GM12864 (cell line): Measurements from ENCODE around the gene DTYMK.

ENCODE experiments used
- DNase-seq: peaks from one replicate; pipeline ENCODE4 v3.0.0-alpha.2; 2011; ENCODE audit warnings: low read depth
- H3K4me3 ChIP-seq: 2 replicates; pipeline ENCODE4 v1.5.1; 2011; ENCODE audit warnings: mild to moderate bottlenecking, low read depth, low read length, control low read depth
- TF ChIP-seq, protein P1 (sequence below): IDR thresholded peaks from 2 replicates; pipeline ENCODE4 v1.5.1; 2011; ENCODE audit warnings: low read depth, mild to moderate bottlenecking, moderate library complexity, low read length, control low read depth, inconsistent platforms; ENCODE audit errors: missing control alignments

DTYMK gene

DNA sequence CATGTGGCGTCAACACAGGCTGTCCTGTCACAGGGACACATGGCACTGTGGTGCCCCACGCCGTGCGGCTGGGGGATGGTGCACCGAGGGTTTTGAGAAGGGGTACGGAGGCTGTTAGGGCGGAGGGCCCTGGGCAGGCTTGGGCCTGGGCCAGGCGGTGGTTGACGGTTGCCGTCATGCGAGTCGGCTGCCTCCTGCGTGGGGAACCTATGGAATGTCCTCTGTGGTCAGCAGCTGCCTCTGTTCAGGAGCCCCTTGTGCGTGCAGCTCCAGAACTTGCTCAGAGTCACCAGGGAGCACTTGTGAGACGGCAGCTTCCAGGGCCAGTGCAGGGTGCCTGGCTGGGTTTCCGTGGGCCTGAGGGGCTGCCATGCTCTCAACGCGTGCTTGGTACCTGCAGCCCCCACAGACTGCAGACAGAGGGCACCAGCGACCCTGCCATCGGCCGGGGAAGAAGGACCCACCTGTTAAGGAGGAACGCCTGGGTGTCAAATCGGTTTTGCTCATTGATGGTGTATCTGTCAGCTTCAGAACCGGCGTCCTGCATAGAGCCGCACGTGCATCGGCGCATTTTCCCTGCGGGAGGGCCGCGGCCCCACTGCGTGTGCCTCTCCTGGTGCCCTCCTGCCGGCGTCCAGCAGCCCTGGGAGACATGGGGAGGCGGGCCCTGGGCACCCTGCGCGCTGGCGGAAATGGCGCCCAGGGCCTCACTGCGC, 37.8 kb upstream of the DTYMK start:
- no peak for DNase-seq
- TF ChIP-seq, protein P1, sequence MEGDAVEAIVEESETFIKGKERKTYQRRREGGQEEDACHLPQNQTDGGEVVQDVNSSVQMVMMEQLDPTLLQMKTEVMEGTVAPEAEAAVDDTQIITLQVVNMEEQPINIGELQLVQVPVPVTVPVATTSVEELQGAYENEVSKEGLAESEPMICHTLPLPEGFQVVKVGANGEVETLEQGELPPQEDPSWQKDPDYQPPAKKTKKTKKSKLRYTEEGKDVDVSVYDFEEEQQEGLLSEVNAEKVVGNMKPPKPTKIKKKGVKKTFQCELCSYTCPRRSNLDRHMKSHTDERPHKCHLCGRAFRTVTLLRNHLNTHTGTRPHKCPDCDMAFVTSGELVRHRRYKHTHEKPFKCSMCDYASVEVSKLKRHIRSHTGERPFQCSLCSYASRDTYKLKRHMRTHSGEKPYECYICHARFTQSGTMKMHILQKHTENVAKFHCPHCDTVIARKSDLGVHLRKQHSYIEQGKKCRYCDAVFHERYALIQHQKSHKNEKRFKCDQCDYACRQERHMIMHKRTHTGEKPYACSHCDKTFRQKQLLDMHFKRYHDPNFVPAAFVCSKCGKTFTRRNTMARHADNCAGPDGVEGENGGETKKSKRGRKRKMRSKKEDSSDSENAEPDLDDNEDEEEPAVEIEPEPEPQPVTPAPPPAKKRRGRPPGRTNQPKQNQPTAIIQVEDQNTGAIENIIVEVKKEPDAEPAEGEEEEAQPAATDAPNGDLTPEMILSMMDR, result no peak
- H3K4me3 ChIP-seq, result no peak overlapping the region

DNA sequence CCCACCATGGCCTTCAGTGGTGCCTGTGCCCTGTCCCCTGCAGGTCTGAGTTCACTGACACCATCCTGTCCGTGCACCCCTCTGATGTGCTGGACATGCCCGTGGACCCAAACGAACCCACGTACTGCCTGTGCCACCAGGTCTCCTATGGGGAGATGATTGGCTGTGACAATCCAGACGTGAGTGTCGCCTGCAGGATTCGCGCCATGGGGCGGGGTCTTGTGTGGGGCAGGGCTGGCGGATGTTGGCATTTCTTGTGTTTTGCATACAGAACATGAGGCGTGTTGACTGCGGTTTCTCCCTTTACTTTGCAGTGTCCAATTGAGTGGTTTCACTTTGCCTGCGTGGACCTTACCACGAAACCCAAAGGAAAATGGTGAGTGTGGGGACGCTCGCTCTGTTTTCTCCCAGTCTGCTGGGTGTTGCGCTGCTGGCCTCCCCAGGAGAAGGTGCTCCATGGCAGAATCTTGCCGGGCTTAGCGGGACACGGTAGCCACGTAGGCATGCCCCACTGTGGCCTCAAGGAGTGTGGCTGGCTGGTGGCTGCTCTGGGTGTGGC, 36.4 kb upstream of the DTYMK start:
- no peak for DNase-seq
- TF ChIP-seq, protein P1, result no peak
- no peak overlapping the region for H3K4me3 ChIP-seq

DNA sequence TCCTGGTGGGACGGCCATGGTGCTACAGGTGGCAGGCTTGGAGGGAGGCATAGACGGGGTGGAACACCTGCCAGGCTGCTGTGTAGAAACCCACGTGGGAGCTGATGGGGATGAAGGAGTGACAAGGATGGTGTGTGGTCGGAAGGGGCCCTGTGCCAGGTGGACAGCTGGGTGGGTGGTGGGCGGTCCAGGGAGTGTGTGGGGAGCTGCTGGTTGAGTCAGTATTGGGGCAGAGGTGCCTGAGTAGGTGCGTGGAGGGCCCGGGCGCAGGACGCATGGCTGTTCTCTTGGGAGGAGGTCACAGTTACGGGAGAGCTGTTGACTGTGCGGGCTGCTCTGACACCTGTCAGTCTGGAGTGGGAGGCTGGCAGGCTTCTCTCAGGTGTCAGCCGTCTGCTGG, 35.2 kb upstream of the DTYMK start:
- DNase-seq, result no peak
- TF ChIP-seq, protein P1, result no peak
- H3K4me3 ChIP-seq, result no peak overlapping the region

DNA sequence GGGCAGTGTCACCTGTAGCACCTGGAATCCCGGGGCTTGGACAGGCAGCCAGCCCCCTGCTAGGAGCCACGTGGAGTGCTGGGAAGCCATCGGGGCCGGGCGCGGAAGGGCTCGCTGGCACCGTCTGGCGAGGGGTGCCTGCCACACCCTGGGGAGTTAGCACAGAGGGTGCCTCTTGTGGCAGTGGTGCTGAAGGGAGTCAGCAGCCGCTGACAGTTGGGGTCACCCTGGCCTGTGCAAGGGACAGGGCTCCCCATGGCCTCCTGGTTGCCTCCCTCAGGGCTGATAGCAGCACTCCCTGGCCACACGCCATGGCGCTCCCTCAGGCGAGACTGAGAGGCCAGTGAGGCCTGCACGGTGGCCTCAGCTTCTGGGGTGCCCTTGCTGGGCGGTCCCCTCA, 33.9 kb upstream of the DTYMK start:
- no peak for DNase-seq
- TF ChIP-seq, protein P1, result no peak

DNA sequence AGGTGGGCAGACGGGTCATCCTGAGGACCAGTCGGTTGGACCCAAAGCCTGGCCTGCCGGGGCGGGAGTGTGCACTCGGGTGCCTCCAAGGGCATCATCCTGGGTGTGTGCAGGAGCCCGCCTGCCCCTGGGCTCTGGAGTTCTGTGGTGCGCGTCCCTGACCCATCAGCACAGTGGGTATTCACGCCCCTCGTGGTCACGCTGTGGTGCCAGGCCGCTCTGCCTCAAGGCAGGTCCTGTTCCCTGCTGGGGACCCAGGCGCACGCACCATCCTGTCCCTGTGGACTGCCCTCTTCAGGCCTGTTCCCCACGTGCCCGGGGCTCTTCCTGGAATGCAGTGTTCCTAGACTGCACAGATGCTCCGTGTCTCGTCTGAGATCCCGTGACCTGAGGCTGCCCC, 33.5 kb upstream of the DTYMK start:
- no peak overlapping the region for H3K4me3 ChIP-seq
- no peak for DNase-seq

More for the DNA sequence above, 33.9 kb upstream of the DTYMK start:
- H3K4me3 ChIP-seq, result no peak overlapping the region

DNA sequence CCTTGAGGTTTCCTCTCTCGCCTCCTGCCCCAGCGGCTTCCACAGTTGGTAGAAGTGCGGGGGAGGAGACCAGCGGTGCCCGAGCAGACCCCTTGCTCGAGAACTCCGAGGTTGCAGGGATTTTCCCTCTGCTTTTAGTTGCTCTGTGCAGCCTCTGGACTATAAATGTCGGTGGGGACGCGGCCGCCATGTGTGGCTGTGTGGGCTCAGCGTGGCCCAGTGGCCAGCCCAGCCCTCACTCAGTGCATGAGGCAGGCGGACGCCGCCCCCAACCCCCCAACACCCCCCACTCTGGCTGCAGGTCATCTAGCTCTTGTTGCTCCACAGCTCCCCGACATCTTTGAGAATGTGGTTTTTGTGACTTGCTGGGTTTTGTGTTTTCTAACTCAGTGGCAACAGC, 32.5 kb upstream of the DTYMK start:
- DNase-seq, result no peak
- TF ChIP-seq, protein P1, result no peak

More for the DNA sequence above, 33.5 kb upstream of the DTYMK start:
- TF ChIP-seq, protein P1, result no peak

DNA sequence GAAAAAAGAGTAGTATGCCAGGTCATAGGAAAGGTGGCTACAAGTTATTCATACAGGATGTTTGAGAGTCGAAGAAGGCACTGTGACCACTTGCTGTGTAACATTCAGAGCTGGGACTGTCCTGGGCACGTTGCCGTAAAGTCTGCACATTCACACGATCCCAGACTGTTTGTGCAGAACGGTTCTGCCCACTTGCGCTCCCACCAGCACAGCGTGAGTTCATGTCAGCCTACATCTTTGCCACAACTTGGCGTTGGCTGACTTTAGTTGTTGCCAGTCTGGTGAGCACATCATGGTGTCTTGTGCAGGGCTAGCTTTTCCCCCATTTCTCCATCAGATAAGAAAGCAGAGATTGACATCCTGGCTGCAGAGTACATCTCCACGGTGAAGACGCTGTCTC, 22.3 kb upstream of the DTYMK start:
- H3K4me3 ChIP-seq, result no peak overlapping the region
- TF ChIP-seq, protein P1, result no peak
- DNase-seq, result no peak

More for the DNA sequence above, 32.5 kb upstream of the DTYMK start:
- H3K4me3 ChIP-seq, result no peak overlapping the region
